Measurements from ENCODE around the gene PAX7.

- TF ChIP-seq POLR2A (IDR thresholded peaks at IDR 0.05; ENCODE audit: low read length) (no peak), GATA1 (IDR thresholded peaks at IDR 0.05; ENCODE audit: low read depth, low read length) (no peak)
Observed at GRCh38 chr1:18734461-18735223, 104.0 kb downstream of the PAX7 start.

Data from erythroblast (primary cell).